AML-193 (cell line): ENCODE results near the gene SLC1A5.
"Not testable (repeated sequence)": the region's sequence is repeated elsewhere in the genome, so short reads cannot be mapped to it uniquely, and the experiment has no call there.

Experiments used
- DNase-seq, 2 experiments: peaks; one replicate each; lab custom pipeline; 2025; lab: John Stamatoyannopoulos, UW

SLC1A5 gene

DNA sequence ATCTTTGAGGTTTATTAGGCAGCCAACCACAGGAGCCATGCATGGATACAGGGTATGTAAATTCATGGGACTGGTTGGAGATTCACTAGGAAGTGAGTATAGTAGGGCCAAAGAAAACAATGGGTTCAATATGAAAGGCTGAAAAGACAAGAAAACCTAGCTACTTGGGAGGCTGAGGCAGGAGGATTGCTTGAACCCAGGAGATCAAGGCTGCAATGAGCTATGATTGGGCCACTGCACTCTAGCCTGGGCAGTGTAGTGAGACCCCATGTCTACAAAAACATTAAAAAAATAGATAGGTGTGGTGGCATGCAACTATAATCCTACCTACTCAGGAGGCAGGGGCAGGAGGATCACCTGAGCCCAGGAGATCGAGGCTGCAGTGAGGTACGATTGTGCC is 10.3 kb upstream of the SLC1A5 start:
- no peak for DNase-seq

DNA sequence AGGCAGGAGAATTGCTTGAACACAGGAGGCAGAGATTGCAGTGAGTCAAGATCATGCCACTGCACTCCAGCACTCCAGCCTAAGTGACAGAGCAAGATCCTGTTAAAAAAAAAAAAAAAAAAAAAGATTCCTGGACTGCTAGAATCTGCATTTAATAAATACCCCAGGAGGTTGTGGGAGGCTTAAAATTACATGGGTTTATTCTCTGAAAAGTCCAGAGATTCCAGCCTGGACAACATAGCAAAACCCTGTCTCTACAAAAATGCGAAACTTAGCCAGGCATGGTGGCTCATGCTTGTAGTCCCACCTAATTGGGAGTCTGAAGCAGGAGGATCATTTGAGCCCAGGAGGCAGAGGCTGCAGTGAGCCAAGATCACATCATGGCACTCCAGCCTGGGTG is 9.5 kb upstream of the SLC1A5 start:
- DNase-seq, result no peak

DNA sequence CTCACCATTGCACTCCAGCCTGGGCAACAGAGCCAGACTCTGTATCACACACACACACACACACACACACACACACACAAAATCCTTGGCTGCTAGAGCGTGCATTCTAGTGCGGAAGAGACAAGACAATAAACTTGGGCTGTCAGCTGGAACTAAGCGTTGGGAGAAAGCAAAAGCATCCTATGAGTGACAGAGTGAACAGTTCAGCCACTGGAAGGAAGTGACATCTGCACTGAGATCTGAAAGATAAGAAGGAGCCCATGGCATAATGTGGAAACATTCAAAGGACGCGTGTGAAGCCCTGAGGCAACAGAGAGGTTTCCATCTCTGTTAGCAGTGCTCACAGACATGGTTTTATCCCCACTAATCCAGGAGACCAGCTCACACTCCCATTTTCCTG is 3.5 kb upstream of the SLC1A5 start:
- peak; percentile 59 to 71 for DNase-seq

DNA sequence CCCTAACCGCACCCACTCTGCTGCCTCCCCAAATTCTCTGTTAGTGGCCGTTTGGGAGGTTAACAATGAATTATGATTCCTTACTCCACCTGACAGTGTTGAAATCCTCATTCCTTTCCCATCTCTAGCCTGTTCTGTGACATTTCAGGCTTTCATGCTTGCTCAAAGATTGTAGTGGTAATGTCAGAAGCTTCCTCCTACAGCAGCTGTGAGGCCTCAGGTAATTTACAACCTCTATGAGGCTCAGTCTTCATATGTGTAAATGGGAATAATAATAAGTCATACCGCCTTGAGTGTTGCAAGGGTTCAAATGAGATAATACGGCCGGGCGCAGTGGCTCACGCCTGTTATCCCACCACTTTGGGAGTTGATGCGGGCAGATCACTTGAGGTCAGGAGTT is 977 bp upstream of the SLC1A5 start:
- no peak for DNase-seq

DNA sequence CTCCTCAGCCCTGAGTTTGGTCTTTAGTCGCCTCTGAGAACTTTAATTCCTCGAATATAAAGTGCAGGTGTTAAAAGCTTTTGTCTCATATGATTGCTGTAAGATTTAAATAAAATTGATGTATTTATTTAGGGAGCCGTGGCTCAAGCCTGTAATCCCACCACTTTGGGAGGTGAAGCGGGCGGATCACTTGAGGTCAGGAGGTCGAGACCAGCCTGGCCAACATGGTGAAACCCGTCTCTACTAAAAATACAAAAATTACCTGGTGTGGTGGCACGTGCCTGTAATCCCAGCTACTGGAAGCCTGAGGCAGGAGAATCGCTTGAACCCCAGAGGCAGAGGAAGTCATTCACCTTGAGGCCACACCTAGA is 559 bp upstream of the SLC1A5 start:
- DNase-seq, result no peak

DNA sequence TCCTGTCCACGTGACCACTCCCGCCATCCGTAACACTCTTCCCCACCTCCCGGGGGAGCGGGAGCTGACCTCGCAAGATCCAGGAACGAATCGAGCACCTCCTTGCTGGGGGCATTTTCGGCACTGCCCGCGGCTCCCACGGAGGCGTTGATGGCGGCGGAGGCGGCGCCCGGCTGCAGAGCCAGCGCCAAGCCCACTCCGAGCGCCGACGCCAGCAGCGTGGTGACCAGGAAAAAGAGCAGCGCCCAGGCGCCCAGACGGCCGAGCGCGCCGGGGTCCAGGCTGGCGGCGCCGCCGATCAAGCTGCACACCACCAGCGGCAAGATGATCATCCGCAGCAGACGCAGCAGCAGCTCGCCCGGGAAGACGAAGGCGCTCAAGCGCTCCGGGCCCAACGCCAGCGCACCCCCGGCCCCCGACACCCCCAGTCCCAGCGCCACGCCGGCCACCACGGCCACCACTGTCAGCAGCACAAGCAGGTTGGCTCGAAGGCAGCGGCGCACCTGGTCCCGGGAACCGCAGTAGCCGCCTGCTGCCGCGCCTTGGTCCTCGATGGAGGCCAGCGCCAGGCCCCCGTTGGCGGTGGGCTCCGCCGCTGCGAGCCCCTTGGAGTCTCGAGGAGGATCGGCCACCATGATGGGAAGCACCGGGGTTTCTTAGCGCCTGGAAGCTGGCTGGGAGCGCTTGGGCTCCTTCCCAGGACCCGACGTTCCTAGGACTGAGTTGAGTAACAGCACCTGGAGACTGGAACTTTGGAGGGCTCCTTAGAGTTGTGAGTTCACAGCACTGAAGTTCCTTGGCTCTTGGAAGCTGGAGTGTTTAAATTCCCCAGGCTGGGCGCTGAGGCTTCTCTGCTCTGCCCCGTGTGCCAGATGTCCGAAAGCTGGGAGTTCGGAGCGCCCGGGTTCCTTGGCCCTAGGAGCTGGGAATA is 798 bp downstream of the SLC1A5 start:
- no peak for DNase-seq

DNA sequence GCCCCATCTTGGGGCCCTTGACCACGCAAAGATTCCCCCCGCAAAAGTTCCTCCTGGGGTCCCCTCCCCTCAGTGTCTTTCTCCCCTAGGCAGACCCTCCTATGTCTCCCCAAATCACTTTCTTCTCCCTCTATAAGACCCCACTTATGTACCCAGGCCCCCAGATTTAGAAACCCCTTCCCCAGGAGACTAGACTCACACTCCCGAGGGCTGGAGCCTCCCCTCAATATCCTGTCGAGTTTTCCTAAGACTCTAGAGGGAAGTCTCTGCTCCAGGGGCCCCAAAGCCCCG is 1.4 kb downstream of the SLC1A5 start:
- no peak for DNase-seq

DNA sequence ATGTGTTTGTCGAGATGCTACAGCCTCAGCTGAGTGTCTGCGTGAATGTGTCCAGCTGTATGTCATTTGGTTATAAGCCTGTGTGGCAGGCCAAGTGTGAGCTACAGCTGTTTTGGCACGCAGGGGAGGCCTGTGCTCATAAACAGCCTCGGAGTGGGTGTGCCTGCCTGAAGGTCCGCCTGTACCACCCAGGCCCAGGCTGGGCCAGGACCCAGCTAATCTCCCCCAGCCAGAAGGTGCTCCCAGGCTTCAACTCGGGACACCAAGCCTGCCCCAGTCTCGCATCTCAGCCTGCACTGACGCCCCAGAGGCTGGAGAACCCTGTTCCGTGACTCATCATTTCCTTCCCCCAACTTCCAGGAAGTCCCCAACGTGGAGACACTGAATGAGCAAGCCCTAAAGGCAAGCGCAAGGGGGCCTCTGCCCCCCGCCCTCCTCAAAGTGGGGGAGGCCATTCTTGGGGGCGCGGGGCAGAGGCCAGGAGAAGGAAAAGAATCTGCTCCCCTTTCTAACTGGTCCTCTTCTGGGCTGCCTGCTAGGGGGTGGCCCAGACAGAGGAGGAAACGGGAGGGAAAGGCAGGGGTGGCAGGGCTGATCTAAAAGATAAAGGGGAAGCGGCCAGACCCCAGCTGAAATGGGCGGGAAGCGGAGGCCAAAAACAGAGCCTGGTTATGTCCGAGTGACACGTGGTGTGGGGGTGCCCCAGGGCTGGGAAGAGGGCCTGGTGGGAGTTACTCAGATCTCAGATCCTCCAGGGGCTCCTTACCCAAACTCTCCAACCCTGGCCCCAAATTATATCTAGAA is 2.0 kb downstream of the SLC1A5 start:
- peak; percentile 82 to 88 for DNase-seq

DNA sequence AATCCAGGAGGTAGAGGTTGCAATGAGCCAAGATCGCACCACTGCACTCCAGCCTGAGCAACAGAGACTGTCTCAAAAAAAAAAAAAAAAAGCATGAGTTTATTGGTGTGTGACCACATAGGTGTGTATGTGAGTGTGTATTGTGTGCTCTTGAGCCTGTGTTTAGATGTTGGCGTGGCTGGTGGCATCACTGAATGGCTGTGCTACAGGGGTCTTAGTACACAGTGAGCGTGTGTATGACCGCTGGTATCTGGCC is 2.5 kb downstream of the SLC1A5 start:
- no peak for DNase-seq

DNA sequence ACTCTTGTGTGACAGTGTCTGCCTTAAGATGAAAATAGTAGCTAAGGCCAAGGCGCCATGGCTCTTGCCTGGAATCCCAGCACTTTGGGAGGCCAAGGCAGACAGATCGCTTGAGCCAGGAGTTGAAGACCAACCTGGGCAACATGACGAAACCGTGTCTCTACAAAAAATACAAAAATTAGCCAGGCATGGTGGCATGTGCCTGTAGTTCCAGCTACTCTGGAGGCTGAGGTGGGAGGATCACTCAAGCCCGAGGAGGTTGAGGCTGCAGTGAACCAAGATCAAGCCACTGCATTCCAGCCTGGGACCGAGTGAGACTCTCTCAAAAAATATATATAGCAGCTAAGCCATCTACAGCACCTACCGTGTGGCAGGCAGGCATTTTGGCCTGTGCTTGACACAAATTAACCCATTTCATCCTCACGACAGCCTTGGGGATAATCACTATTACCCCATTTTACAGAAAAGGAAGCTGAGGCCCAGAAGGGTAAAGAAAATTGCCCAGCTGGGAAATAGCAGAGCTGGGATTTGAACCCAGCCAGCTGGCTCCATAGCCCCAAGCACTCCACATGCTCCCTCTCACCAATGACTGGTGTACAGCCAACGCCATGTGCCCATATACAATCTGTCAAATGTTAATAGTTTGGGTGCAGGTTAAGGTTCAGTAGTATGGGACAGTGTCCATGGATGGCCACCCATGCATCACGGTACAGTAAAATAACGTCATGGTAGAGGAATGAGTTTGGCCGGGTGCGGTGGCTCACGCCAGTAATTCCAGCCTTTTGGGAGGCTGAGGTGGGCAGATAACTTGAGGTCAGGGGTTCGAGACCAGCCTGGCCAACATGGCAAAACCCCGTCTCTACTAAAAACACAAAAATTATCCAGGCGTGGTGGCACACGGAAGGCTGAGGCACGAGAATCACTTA is 3.1 kb downstream of the SLC1A5 start:
- no peak for DNase-seq

DNA sequence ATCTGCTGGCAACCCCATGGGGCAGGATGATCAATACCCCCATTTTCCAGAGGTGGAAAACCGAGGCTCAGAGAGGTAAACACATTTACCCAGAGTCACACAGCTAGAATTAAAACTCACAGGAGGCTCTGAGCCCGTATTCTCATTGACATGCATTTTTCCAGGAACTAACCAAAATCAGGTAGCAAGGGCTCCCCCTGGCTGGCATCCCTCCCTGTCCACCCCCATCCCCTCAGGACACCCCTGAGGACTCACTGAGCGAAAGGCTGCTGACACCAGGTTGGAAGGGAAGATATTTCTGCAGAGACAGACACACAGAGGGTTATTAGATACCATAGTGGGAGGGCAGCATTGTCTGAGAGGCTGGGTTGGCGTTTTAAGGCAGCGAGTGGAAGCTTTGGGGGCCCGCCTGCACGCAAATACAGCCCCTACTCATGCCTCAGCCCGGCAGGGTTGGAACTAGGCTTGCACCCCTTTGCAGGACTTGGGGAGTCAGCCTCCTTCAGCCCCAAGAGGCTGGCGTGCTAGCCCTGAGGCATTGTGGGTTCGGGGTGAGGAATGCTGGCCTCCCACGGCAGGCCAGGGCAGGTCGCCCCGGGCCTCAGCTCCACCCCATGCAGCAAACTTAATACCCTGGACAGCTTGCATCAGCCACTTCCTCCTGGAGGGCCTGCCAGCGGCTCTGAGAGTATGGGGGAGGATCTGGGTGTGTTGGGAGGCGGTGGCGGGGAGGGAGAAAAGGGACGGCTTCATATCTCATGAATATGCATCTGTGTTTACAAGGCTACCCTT is 3.9 kb downstream of the SLC1A5 start:
- peak; percentile 86 to 89 for DNase-seq

DNA sequence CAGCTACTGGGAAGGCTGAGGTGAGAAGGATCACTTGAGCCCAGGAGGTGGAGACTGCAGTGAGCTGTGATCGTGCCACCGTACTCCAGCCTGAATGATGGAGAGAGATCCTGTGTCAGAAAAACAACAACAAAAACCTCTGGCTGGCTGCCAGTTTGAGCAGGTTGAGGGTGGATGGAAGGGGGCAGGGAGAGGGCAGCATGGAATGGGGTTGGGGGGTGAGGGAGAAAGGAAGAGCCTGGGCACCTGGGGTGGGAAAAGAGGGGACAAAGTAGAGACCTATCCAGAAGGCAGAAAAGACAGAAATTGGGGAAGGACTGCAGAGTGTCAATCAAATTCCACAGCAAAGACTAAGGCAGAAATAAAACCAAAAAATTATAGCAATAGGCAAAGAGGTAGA is 4.7 kb downstream of the SLC1A5 start:
- no peak for DNase-seq

DNA sequence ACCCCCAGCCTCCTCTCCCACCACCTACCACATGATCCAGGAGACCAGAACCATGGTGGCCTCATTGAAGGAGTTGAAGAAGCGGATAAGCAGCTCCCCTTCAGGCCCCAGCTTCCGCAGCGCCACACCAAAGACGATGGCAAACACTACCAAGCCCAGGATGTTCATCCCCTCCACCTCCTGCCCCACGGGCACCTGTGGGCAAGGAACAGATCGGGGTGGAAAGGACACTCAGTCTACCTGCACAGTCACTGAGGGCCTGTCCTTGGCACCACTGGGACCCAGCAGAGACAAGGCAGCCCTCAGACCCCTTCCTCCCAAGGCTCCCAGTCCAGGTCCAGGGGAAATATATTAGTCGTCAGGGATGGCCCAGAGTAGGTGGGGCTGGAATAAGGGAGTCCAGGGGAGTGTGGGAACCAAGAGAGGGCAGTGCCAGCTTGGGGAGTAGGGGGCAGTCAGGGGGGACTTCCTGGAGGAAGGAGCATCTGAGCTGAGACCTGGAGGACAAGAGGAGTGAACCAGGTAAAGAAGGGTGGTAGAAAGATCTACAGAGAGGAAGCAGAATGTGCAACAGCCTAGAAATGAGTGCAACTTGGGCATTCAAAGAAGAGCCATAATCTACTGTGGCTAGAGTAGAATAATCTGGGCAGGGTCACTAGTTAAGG is 5.9 kb downstream of the SLC1A5 start:
- no peak for DNase-seq

DNA sequence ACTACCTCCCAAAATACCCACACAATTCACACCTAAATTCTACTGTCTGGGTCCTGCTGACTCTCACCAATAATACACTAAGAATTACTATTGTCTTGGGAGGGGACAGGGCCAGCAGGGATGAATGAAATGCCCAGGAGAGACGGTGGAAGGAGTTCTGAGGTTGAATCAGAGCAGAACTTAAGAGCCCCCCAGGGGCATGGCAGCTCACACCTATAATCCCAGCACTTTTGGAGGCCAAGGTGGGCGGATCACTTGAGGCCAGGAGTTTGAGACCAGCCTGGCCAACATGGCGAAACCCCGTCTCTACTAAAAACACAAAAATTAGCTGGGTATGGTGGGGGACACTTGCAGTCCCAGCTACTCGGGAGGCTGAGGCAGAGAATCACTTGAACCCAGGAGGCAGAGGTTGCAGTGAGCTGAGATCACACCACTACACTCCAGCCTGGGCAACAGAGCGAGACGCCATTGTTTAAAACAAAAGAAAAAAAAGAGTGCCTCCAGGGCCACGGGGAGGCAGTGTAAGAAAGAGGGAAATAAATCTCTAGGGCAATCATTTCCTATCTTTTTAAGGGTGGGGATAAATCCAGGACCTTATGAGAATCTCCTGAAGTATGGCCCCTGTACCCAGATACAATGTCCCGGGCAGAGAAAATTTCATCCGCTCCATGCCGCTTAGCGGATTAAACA is 10.3 kb downstream of the SLC1A5 start:
- DNase-seq, result not testable (repeated sequence)

DNA sequence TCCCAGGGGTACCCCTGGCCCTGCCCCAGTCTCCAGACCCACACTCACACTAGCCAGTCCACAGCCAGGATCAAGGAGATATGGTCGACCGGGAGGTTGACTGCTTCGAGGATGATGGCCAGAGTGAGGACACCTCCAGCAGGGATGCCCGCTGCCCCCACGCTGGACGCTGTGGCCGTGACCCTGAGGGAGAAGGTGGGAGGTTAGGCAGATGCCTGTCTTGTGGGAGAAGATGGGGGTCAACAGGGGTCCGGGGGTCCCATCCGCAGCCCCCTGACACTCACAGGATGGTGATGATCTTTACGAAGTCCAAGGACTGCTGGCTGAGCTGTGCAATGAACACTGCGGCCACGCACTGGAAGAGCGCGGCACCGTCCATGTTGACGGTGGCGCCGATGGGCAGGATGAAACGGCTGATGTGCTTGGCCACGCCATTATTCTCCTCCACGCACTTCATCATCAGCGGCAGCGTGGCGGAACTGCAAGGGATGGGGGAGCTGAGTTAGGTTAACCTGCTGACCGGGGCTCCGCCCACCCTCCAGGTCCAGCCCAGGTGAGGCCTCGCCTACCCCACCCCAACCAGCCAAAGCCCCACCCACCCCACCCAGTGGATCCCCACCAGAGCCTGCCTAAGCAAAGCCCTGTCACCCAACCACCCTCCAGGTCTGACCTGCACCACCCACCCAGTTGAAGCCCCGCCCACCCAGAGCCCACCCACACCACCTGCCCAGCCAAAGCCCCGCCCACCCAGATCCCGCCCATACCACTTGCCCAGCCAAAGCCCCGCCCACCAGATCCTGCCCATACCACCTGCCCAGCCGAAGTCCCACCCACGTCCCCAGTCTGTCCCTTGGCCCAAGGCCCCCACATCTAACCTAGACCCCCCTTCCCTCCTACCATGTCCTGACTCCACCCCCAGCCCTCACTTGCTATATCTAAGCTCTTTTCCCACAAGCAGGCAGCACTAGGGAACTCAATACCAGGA is 11.2 kb downstream of the SLC1A5 start:
- DNase-seq, result no peak

DNA sequence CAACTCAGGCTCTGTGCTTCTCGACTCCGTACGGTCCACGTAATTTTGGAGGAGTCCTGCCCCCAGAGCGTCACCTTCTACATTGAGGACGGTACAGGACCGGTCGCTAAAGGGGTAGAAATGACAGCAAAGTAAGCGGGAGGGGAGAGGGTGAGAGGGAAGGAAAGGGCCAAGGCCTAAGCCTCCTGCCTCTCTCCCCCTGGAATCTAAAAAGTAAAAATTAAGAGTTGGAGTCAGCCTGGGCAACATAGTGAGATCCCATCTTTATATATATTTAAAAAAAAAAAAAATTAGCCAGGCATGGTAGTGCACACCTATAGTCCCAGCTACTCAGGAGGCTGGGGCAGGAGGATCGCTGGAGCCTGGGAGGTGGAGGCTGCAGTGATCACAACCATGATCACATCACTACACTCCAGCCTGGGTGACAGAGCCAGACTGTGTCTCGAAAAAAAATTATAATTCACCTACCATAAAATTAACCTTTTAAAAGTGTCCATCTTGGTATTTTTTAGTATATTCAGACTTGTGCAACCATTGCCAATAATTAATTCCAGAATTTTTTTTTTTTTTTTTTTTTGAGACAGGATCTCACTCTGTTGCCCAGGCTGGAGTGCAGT is 12.6 kb downstream of the SLC1A5 start:
- DNase-seq, result no peak

DNA sequence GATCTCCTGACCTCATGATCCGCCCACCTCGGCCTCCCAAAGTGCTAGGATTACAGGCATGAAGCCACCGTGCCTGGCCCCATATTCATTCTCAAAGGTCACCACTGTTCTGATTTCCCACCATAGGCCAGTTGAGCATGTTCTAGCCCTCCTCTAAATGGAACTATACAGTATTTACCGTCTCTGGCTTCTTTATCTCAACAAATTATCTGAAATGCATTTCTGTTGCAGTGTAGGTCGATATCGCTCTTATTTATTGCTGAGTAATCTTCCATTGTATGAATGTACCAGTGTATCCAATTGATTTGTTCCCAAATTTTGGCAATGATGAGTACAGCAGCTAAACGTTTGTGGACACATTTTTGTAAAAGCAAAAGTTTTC is 15.4 kb downstream of the SLC1A5 start:
- no peak for DNase-seq

DNA sequence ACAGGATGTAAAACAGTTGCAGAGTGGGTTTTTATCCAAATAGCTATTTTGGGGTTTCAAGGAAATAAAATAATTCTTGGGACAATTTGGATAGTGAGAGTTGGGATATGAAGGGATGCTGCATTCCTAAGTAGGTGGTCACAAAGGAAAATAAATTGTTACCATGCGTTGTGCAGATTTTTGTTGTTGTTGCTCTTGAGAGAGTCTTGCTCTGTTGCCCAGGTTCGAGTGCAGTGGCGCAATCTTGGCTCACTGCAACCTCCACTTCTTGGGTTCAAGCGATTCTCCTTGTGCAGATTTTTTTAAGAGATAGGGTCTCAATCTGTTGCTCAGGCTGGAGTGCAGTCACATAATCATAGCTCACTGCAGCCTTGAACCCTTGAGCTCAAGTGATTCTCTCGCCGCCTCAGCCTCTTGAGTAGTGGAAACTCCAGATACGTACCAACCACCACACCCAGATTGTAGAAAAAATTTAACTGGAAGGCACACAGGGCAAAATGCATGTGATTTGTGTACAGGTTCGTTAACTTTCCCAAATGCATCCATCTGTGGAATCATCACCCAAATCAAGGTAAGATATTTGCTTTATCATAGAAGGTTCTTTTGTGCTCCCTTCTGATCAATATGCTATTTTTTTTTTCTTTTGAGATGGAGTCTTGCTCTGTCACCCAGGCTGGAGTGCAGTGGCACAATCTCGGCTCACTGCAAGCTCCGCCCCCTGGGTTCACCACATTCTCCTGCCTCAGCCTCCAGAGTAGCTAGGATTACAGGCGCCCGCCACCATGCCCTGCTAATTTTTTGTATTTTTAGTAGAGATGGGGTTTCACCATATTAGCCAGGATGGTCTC is 16.0 kb downstream of the SLC1A5 start:
- no peak for DNase-seq
